IPS DF 19.7 (cell line): ENCODE results near the gene SLAIN2.

ENCODE experiments used
- DNase-seq: peaks from one replicate; pipeline ENCODE4 v3.0.0-alpha.2; 2013; ENCODE audit warnings: low read depth, low spot score

SLAIN2 gene

DNA sequence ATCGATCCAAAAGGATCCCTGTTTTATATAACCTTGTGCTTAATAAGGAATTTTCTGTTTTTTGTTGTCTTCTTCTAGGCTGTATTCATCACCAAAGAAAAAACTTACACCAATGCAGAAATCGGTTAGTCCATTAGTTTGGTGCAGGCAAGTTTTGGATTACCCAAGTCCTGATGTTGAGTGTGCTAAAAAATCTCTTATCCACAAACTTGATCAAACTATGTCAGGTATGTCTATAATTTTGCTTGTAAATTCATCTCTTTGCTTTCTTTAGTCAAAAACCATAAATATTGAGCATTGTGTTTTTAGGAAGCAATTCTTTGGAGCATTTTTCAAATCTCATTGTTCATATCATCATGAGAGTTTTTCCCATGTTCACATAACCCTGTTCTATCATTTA lies 28.4 kb downstream of the SLAIN2 start:
- DNase-seq = no peak

DNA sequence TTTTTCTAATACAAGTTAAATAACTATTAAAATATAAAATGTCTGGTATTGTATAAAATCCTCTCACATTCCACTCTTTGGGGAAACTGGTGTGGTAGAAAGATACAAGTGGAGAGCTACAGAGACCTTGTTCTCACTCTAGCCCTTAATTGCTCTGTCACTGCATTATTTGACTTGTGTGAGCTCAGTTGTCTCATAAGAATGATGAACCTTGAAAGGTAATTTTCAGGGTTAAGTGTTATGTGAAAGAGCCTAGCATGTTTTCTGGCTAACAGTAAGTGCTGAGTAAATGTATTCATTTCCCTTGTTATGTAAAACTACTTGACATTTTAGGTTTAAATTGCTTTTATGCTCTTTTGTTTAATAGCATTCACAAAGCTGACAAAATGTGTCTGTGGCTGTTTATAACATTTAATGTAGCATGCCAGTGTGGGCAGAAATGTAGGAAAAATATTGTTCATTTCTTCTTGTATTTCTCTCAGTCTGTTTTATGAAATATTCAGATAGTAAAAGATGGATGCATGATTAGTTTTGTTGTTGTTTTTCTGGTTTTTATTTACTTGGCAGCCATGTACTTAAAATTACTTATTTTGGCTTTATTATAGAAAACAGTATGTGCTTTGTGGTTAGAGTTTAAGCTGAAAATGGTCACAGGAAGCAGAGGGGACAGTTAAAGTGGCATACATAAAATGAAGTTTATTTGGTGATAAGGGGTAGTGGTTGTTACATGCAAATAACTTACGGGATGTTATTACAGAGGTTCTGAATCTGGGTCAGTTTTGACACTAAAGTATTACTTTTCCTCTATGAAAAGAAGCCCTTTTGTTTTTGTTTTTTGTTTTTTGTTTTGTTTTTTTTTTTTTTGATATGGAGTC lies 29.2 kb downstream of the SLAIN2 start:
- DNase-seq = no peak

- no peak for DNase-seq
Observed at GRCh38 chr4:48372272-48372671, 30.9 kb downstream of the SLAIN2 start.

DNA sequence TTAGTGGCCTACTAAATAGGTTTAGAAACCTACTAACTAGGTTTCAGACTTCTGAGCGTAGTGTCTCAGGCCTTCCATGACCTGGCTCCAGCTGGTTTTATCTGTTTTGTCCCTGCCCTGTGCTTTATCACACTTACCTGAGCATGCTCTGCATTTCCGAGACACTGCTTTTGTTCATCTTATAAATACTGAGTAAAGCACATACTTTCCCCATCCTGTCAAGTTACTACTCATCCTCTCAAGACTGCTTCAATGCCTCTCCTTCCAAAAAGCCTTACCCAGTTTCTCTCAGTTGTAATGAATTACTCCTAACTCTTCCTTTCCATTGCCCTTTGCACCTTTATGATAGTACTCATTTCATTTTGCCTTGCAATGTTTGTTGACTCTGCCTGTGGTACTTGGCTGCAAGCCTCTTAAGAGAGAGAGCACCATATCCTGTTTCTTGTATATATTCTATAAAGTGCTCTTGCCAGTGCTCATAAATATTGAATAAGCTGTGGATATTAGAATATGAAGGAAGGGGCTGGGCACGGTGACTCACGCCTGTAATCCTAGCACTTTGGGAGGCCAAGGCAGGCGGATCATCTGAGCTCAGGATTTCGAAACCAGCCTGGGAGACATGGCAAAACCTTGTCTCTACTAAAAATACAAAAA lies 34.4 kb downstream of the SLAIN2 start:
- DNase-seq = no peak

- DNase-seq = no peak
Observed at GRCh38 chr4:48379587-48380180, 38.4 kb downstream of the SLAIN2 start.

DNA sequence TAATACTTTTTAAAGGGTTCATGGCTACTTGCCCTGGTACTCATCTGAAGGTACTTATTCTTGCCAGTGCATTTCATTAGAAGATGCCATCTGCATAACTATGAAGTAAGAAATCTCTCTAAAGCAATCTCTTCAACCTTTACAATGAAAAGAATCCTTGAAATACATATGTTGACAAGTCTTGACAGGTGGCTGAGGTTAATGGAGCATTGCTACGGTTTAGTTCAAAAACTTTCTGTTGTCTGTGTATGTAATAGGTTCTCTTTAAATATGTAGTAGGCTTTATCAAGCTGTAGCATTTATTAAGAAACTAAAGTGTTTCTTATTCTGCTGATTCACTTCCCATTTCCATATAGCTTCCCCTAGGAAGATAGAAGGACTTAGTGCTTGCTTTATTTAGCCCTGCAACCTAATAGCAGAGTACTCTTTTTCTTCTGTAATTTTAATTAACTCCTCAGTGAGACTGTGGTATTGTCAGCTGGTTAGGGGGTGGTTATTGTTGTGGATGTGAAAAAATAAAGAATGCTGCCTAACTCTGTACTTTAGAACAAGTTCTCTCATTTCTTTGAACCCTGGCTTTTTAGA lies 39.3 kb downstream of the SLAIN2 start:
- DNase-seq = no peak

- no peak for DNase-seq
Observed at GRCh38 chr4:48388525-48389154, 47.3 kb downstream of the SLAIN2 start.

DNA sequence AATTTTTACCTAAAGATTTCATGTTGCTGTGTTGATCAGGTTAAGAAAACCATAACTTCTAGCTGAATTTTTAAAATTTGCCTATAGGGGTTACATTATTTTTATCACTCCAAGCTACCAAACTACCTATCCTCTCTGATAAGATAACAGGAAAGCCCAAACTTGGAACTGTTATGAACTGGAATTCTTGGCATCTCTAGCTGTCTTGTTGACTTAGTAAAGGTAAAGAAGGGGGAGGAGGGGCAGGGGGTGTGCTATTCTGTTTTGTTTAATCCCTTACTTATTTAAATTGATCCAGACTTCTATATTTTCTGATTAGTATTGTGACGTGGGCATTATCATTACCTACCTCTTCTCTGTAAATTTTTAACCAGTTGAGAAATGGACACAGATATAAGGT lies 54.7 kb downstream of the SLAIN2 start:
- DNase-seq = no peak

- no peak for DNase-seq
Observed at GRCh38 chr4:48400416-48400815, 59.1 kb downstream of the SLAIN2 start.

DNA sequence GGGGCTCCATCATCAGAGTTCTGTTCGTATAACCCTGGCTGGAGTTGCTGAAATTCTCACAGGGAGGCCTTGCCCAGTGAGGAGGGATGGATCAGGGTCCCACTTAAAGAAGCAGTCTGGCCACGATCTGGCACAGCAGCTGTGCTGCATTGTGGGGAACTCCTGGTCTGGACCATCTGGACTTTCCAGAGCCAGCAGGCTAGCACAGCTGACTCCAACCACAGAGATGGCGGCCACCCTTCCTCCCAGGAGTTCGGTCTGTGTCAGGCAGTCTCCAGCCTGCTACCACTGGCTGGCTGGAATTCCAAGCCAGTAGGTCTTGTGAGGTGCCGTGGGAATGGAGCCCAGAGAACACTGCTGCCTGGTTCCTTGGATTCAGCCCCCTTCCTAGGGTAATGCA lies 62.0 kb downstream of the SLAIN2 start:
- no peak for DNase-seq

DNA sequence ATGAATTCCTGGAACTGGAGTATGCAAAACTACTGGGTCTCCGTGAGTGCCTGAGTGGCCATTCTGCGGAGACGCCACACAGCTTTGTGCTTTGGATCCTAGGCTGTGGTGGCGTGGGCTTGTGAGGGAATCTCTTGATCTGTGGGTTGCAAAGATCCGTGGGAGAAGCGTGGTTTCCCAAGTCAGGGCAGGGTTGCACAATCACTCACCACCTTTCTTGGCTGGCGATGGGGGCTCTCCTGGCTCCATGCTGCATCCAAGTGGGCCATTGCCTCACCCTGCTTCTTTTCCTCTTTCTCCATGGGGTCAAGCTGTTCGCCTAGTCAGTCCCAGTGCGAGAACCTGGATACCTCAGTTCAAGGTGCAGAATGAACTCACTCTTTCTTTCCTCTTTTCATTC lies 62.5 kb downstream of the SLAIN2 start:
- no peak for DNase-seq

- DNase-seq = no peak
Observed at GRCh38 chr4:48405924-48406323, 64.6 kb downstream of the SLAIN2 start.

DNA sequence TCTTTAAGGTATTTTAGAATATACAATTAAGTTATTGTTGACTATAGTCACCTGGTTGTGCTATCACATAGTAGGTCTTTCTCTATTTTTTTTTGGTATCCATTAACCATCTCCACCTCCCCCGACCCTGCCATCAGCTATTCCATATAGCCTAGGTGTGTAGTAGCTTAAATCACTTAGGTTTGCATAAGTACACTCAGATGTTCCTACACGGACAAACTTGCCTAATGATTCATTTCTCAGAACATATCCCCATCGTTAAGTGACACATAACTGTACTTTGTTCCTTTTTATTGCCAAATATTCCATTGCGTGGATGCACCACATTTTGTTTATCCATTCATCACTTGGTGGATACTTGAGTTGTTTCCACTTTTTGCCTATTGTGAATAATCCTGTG lies 67.9 kb downstream of the SLAIN2 start:
- no peak for DNase-seq

GRCh38 chr4:48410812-48411211 lies 69.5 kb downstream of the SLAIN2 start:
- DNase-seq = no peak

GRCh38 chr4:48420144-48420543 lies 78.8 kb downstream of the SLAIN2 start:
- no peak for DNase-seq

DNA sequence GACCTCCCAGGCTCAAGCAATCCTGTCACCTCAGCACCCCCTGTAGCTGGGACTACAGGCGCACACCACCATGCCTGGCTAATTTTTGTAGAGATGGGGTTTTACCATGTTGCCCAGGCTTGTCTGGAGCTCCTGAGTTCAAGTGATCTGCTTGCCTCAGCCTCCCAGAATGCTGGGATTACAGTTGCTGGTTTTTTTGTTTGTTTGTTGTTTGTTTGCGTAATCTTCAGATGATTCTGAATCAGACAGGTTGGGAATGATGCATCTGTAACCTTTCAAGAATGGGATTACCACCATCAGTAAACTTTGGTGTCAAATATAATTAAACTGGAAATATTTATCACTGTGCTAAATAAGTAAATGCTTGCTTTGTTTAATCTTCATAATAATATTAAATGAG lies 79.8 kb downstream of the SLAIN2 start:
- DNase-seq = no peak

- DNase-seq = no peak
Observed at GRCh38 chr4:48428926-48429325, 87.6 kb downstream of the SLAIN2 start.

DNA sequence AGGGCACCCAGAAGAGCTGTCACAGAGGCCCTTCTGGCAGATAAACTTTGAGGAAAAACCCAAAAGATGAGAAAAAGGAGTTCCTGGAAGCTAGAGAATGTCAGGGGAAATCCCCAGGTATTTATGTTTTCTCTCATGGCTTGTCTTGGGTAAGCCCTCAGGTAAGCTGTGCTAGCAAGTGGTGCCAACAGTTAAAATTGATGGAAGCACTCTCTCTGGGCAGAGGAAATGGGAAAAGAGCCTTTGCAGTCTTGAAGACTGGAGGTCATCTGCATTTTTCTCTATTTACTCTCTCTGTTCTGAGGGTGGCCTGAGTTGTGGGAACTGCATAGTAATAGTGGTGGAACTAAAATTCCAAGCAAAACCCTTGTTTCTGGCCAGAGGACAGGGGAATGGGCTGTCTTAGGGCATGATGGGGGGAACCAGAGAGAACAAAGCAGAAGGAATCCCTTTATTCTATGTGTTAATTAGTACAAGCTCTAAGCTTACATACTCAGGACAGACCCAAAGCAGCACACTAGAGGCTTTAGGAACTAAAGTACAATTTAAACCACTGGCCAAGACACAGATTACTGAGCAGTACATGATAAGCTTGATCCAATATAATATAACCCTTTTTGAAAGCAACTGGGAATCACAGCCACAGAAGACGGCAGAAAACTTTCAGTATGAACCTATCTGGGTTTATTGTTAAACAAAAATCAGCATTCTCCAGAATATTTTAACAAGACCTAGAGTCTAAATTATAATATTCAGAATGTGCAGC lies 88.6 kb downstream of the SLAIN2 start:
- DNase-seq = no peak

DNA sequence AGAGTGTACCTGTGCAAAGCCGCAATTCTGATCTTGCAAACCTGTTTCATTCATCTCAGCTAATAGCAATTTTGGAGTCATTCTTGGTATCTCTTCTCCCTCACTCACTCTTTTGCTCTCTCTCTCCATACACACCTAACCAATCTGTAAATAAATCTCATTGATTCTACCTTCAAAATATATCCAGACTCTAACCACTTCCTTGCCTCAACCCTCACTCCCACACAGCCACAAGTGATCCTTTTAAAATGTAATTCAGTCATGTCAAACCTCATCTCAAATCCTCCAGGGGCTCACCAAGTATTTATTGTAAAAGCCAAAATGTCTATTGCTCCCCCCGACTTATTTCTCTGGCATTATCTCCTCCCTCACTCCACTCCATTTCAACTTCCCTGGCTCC lies 90.1 kb downstream of the SLAIN2 start:
- no peak for DNase-seq

GRCh38 chr4:48432017-48432416 lies 90.7 kb downstream of the SLAIN2 start:
- no peak for DNase-seq

DNA sequence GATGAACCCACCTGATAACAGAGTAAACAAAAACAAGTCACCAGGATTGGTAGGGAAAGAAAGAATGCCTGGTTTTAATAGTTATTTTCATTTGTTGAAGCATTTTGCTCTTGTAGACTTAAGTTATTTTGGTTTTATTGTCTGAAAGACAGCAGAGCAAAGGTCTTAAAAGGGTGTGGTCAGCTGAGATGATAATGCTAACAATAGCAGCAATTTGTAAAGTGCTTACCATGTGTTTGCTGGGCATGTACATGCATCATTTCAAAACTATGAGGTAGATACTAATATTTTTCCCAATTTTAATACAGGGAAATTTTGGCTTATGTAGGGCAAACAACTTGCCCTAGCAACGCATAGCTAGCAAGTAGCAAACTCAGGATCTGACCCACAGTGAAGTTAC lies 95.0 kb downstream of the SLAIN2 start:
- DNase-seq = no peak
